Activated CD4-positive, alpha-beta T cell treated with anti-CD3 and anti-CD28 coated beads, Interleukin-2, amount 10 ng/mL, durations not matched to agents 7 days and 5 days (primary cell): ENCODE data around the gene GPR82. TPM values are rescaled to one million over a fixed set of nuclear protein-coding genes. Genes with fewer than 3 reads are reported as not detected.
A peak's percentile ranks its signal among the peaks of the same experiment; 100 is the strongest.

Experiments
- CTCF ChIA-PET: fragments of 350-600 bp; sonication (Branson Sonifier 250); formaldehyde crosslinking; loops from one replicate; lab custom pipeline; 2021; ENCODE audit warnings: antibody characterized with exemption; lab: Charles Lee
- POLR2A ChIA-PET: fragments of 350-600 bp; sonication (Branson Sonifier 250); formaldehyde crosslinking; loops from one replicate; lab custom pipeline; 2021; ENCODE audit warnings: antibody characterized with exemption; lab: Charles Lee
- DNase-seq: peaks from one replicate; pipeline ENCODE4 v3.0.0-alpha.2; 2020
- H3K27ac Mint-ChIP-seq: one replicate; pipeline ENCODE4 v1.8.0; 2021; ENCODE audit warnings: mild to moderate bottlenecking, moderate library complexity, mixed read lengths
- H3K27me3 Mint-ChIP-seq: one replicate; pipeline ENCODE4 v1.8.0; 2021; ENCODE audit warnings: mixed read lengths
- H3K36me3 Mint-ChIP-seq: one replicate; pipeline ENCODE4 v1.8.0; 2021; ENCODE audit warnings: low read depth, mixed read lengths
- H3K4me1 Mint-ChIP-seq: one replicate; pipeline ENCODE4 v1.8.0; 2021; ENCODE audit warnings: mixed read lengths
- H3K4me3 Mint-ChIP-seq: one replicate; pipeline ENCODE4 v1.8.0; 2021; ENCODE audit warnings: mild to moderate bottlenecking, moderate library complexity, mixed read lengths
- H3K9me3 Mint-ChIP-seq: one replicate; pipeline ENCODE4 v1.8.0; 2021; ENCODE audit warnings: mixed read lengths
- total RNA-seq, 2 experiments: library from RNA; stranded (reverse); gene quantifications; one replicate each; pipeline ENCODE4 v1.2.3, GENCODE V29; 2021

GPR82 gene
- total RNA-seq, 2 experiments from 2014 or later = not detected

- no peak overlapping the region for H3K27ac Mint-ChIP-seq
- H3K36me3 Mint-ChIP-seq = peaks cover 2% of the 10 kb centered on the region
- H3K4me1 Mint-ChIP-seq = no peaks in the 10 kb centered on the region
- DNase-seq = no peak
- POLR2A ChIA-PET = no interaction called here
- H3K9me3 Mint-ChIP-seq = no peaks in the 10 kb centered on the region
- H3K27me3 Mint-ChIP-seq = no peaks in the 10 kb centered on the region
- CTCF ChIA-PET = no interaction called here
- H3K4me3 Mint-ChIP-seq = no peak overlapping the region
These were observed 37.7 kb downstream of the GPR82 start for GRCh38 chrX:41761702-41762101.

- no peak for DNase-seq
- no peaks in the 10 kb centered on the region for H3K9me3 Mint-ChIP-seq
- ChIA-PET CTCF (interaction anchor here (0.7 kb wide), 1 partner anchor 227 kb away, joined by 3 read pairs; no protein-coding TSS in a partner anchor), POLR2A (no interaction called here)
- H3K4me3 Mint-ChIP-seq = no peak overlapping the region
- H3K27me3 Mint-ChIP-seq = no peaks in the 10 kb centered on the region
- peaks cover 4% of the 10 kb centered on the region for H3K4me1 Mint-ChIP-seq
- H3K27ac Mint-ChIP-seq = peak overlapping the region; percentile 5
- peaks cover 2% of the 10 kb centered on the region for H3K36me3 Mint-ChIP-seq
These were observed 55.1 kb downstream of the GPR82 start for GRCh38 chrX:41779030-41779564.

Other genes with a start within 250 kb of the GPR82 start
- gene GPR34, start 35.2 kb upstream of the GPR82 start, total RNA-seq = under 1 TPM in 1 of 2 experiments, not detected in 1; 0.17 TPM
- 10 to 100 TPM; 30.8 to 32.4 TPM for gene CASK, start 199.4 kb downstream of the GPR82 start, total RNA-seq